K562 (cell line): ENCODE results near the gene UBE2Q1. TPM values are rescaled to one million over a fixed set of nuclear protein-coding genes. Genes with fewer than 3 reads are reported as not detected.

Experiments
- BHLHE40 ChIP-seq: IDR thresholded peaks from 2 replicates; pipeline ENCODE4 v1.6.1; 2011; ENCODE audit warnings: low read length, improper control_type of control experiment
- BRD4 ChIP-seq: fragments of 200-600 bp; sonication (generic); IDR thresholded peaks from 2 replicates; pipeline ENCODE4 v1.6.1; 2017; ENCODE audit warnings: inconsistent platforms
- CHD2 ChIP-seq: IDR thresholded peaks from 2 replicates; pipeline ENCODE4 v1.6.1; 2011; ENCODE audit warnings: low read depth, low read length
- CHD4 ChIP-seq: fragments of 200-600 bp; sonication (generic); IDR thresholded peaks from 3 replicates; pipeline ENCODE4 v1.6.1; 2012; ENCODE audit warnings: low read depth, mild to moderate bottlenecking, mixed read lengths, low read length, inconsistent platforms; ENCODE audit not compliant: insufficient read depth, insufficient replicate concordance, poor library complexity, severe bottlenecking
- HDGF ChIP-seq: fragments of 450-650 bp; IDR thresholded peaks from 2 replicates; pipeline ENCODE4 v1.6.1; 2016
- MXI1 ChIP-seq: IDR thresholded peaks from 2 replicates; pipeline ENCODE4 v1.6.1; 2011; ENCODE audit warnings: low read depth, mild to moderate bottlenecking, improper control_type of control experiment, low read length
- MYNN ChIP-seq, 2 experiments: sonication (generic); formaldehyde crosslinking in 1 of 2; IDR thresholded peaks; 2 replicates each; pipeline versions ENCODE4 v1.5.0 to v1.6.1; 2016 to 2020; ENCODE audit warnings: antibody characterized with exemption in 1 of 2, missing genetic modification reagents in 1 of 2
- NCOR1 ChIP-seq: fragments of 450-650 bp; IDR thresholded peaks from 2 replicates; pipeline ENCODE4 v1.6.1; 2016; ENCODE audit warnings: mild to moderate bottlenecking, moderate library complexity
- ZFP36 ChIP-seq: fragments of 150-350 bp; IDR thresholded peaks from 2 replicates; pipeline ENCODE4 v1.6.1; 2018; ENCODE audit warnings: low read length, low read depth; ENCODE audit not compliant: partially characterized antibody
- ZNF24 ChIP-seq: fragments of 450-650 bp; IDR thresholded peaks from 2 replicates; pipeline ENCODE4 v1.6.1; 2016
- ZNF408 ChIP-seq: fragments of 250-450 bp; sonication (Bioruptor Pico); IDR thresholded peaks from 2 replicates; pipeline ENCODE4 v1.4.0; 2020; ENCODE audit warnings: low read depth, mild to moderate bottlenecking, moderate library complexity
- ZNF707 ChIP-seq: fragments of 250-450 bp; sonication (Bioruptor Pico); conservative IDR thresholded peaks from 2 replicates; pipeline ENCODE4 v1.8.0; 2022; ENCODE audit warnings: inconsistent platforms, mild to moderate bottlenecking, moderate library complexity
- polyA plus RNA-seq, 8 experiments: library from polyadenylated mRNA; depleted of rRNA in 4 of 8; stranded (reverse) in 5 of 8; unstranded in 3 of 8; fragments of >200 nt; fragmentation: Nextera tagmentation in 2 of 8; fragmentation: Illumina TruSeq in 1 of 8; extraction: Ambion mirVana in 2 of 8; extraction: Trizol in 1 of 8; gene quantifications; 2 replicates each; pipeline versions ENCODE4 v1.2.1 to v1.2.3, GENCODE V29; 2011 to 2014; ENCODE audit warnings: inconsistent platforms in 1 of 8, missing spikeins in 1 of 8
- total RNA-seq, 7 experiments: library from RNA; depleted of rRNA in 6 of 7; stranded (reverse); fragments of >200 nt in 6 of 7; fragmentation: Illumina TruSeq in 2 of 7; extraction: Trizol in 2 of 7; gene quantifications; 2 replicates each; pipeline versions ENCODE4 v1.2.1 to v1.2.3, GENCODE V29; 2011 to 2021; ENCODE audit warnings: low replicate concordance in 1 of 7
- TF ChIP-seq, protein P1 (sequence below), 2 experiments: IDR thresholded peaks; 2 replicates each; pipeline ENCODE4 v1.6.1; 2012; ENCODE audit warnings: improper control_type of control experiment in 2 of 2, low read depth in 2 of 2, low read length in 2 of 2, borderline replicate concordance in 1 of 2
- TF ChIP-seq, protein P2 (sequence below): fragments of 250-450 bp; sonication (Bioruptor Pico); IDR thresholded peaks from 2 replicates; pipeline ENCODE4 v1.9.0; 2021; ENCODE audit warnings: mild to moderate bottlenecking, inconsistent platforms
- TF ChIP-seq, protein P3 (sequence below): fragments of 200-800 bp; sonication (Bioruptor generic); IDR thresholded peaks from 2 replicates; pipeline ENCODE4 v1.6.1; 2017; ENCODE audit warnings: missing genetic modification characterization, missing compliant biosample characterization
- TF ChIP-seq, protein P4 (sequence below): sonication (generic); formaldehyde crosslinking; IDR thresholded peaks from 2 replicates; pipeline ENCODE4 v1.8.0; 2022; ENCODE audit warnings: mild to moderate bottlenecking, missing genetic modification reagents, borderline replicate concordance
- TF ChIP-seq, protein P5 (sequence below): fragments of 250-450 bp; sonication (Bioruptor Pico); IDR thresholded peaks from 2 replicates; pipeline ENCODE4 v1.4.0; 2020; ENCODE audit warnings: mild to moderate bottlenecking

UBE2Q1 gene
- total and polyA plus RNA-seq, 9 of the 15 experiments (the other 6 are each of a cell fraction or from before 2014, with no cell fraction given): 8.0 to 58.8 (median 27.6) TPM

DNA sequence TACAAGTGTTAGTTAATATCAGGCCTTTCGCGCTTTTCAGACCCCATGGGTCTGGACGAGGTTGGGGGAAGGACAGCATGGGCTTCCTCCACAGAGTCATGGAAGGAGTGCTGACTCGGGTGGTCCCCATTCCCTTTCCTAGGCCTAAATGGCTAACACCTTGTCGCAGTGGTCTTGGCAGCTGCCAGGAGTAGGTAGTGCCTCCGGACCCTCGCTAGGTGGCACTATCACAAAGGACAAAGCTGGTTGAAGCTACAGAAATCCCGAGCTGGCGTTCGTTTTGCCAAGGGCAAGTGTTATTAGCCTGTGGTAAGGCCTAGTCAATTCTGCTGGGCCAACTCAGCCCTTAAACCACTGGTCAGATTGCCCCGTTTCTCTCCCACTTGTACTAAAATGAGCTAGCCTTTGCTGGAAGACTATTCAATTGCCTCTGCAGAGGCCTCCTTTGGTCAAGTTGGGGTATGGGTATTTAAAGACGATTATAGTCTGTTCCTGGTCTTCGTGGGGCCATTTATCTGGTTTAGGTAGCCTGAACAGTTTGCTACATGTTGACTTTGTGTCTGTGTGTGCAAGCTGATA lies 1.1 kb upstream of the UBE2Q1 start (continued):
- TF ChIP-seq, protein P1, sequence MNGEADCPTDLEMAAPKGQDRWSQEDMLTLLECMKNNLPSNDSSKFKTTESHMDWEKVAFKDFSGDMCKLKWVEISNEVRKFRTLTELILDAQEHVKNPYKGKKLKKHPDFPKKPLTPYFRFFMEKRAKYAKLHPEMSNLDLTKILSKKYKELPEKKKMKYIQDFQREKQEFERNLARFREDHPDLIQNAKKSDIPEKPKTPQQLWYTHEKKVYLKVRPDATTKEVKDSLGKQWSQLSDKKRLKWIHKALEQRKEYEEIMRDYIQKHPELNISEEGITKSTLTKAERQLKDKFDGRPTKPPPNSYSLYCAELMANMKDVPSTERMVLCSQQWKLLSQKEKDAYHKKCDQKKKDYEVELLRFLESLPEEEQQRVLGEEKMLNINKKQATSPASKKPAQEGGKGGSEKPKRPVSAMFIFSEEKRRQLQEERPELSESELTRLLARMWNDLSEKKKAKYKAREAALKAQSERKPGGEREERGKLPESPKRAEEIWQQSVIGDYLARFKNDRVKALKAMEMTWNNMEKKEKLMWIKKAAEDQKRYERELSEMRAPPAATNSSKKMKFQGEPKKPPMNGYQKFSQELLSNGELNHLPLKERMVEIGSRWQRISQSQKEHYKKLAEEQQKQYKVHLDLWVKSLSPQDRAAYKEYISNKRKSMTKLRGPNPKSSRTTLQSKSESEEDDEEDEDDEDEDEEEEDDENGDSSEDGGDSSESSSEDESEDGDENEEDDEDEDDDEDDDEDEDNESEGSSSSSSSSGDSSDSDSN (IDR thresholded peaks at IDR 0.05; ENCODE audit: borderline replicate concordance in 1 of 2, low read depth in 2 of 2, low read length in 2 of 2): 0 out of 4 replicates have a peak, but pooled peaks of 1 of the 2 experiments have one; percentile 28
- TF ChIP-seq ZFP36 (no peak), CHD2 (no peak; the same call in 1 of the 2 replicates), MXI1 (no peak), NCOR1 (no peak), HDGF (no peak; the same call in 1 of the 2 replicates), ZNF707 (CRISPR knock-in tag) (no peak), ZNF408 (CRISPR knock-in tag) (no peak), CHD4 (peak; percentile 2), BHLHE40 (0 out of 2 replicates have a peak, but pooled peaks have one; percentile 12), BRD4 (no peak), ZNF24 (no peak), MYNN (IDR thresholded peaks at IDR 0.05) (0 out of 2 replicates have a peak, but pooled peaks have one; percentile 54), MYNN (CRISPR knock-in tag; IDR thresholded peaks at IDR 0.05) (no peak)
- TF ChIP-seq, protein P2, sequence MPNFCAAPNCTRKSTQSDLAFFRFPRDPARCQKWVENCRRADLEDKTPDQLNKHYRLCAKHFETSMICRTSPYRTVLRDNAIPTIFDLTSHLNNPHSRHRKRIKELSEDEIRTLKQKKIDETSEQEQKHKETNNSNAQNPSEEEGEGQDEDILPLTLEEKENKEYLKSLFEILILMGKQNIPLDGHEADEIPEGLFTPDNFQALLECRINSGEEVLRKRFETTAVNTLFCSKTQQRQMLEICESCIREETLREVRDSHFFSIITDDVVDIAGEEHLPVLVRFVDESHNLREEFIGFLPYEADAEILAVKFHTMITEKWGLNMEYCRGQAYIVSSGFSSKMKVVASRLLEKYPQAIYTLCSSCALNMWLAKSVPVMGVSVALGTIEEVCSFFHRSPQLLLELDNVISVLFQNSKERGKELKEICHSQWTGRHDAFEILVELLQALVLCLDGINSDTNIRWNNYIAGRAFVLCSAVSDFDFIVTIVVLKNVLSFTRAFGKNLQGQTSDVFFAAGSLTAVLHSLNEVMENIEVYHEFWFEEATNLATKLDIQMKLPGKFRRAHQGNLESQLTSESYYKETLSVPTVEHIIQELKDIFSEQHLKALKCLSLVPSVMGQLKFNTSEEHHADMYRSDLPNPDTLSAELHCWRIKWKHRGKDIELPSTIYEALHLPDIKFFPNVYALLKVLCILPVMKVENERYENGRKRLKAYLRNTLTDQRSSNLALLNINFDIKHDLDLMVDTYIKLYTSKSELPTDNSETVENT (CRISPR knock-in tag): 0 out of 2 replicates have a peak, but pooled peaks have one; percentile 22
- TF ChIP-seq, protein P3, sequence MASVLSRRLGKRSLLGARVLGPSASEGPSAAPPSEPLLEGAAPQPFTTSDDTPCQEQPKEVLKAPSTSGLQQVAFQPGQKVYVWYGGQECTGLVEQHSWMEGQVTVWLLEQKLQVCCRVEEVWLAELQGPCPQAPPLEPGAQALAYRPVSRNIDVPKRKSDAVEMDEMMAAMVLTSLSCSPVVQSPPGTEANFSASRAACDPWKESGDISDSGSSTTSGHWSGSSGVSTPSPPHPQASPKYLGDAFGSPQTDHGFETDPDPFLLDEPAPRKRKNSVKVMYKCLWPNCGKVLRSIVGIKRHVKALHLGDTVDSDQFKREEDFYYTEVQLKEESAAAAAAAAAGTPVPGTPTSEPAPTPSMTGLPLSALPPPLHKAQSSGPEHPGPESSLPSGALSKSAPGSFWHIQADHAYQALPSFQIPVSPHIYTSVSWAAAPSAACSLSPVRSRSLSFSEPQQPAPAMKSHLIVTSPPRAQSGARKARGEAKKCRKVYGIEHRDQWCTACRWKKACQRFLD (CRISPR knock-in tag): peak; percentile 9; the same call in 1 of the 2 replicates
- TF ChIP-seq, protein P4, sequence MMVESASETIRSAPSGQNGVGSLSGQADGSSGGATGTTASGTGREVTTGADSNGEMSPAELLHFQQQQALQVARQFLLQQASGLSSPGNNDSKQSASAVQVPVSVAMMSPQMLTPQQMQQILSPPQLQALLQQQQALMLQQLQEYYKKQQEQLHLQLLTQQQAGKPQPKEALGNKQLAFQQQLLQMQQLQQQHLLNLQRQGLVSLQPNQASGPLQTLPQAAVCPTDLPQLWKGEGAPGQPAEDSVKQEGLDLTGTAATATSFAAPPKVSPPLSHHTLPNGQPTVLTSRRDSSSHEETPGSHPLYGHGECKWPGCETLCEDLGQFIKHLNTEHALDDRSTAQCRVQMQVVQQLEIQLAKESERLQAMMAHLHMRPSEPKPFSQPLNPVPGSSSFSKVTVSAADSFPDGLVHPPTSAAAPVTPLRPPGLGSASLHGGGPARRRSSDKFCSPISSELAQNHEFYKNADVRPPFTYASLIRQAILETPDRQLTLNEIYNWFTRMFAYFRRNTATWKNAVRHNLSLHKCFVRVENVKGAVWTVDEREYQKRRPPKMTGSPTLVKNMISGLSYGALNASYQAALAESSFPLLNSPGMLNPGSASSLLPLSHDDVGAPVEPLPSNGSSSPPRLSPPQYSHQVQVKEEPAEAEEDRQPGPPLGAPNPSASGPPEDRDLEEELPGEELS (CRISPR knock-in tag): 0 out of 2 replicates have a peak, but pooled peaks have one; percentile 36
- TF ChIP-seq, protein P5, sequence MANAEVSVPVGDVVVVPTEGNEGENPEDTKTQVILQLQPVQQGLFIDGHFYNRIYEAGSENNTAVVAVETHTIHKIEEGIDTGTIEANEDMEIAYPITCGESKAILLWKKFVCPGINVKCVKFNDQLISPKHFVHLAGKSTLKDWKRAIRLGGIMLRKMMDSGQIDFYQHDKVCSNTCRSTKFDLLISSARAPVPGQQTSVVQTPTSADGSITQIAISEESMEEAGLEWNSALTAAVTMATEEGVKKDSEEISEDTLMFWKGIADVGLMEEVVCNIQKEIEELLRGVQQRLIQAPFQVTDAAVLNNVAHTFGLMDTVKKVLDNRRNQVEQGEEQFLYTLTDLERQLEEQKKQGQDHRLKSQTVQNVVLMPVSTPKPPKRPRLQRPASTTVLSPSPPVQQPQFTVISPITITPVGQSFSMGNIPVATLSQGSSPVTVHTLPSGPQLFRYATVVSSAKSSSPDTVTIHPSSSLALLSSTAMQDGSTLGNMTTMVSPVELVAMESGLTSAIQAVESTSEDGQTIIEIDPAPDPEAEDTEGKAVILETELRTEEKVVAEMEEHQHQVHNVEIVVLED (CRISPR knock-in tag): no peak
